ENCODE measurements around the gene TOX4.

GRCh38 chr14:21533294-21533693 lies 56.3 kb downstream of the TOX4 start:
- TF ChIP-seq CTCF (IDR thresholded peaks at IDR 0.05) (no peak), EZH2 (IDR thresholded peaks at IDR 0.05) (no peak)
